K562 (cell line): ENCODE results near the gene ZFPM1. TPM values are rescaled to one million over a fixed set of nuclear protein-coding genes. Genes with fewer than 3 reads are reported as not detected.

Source experiments
- AFF4 ChIP-seq: sonication (generic); formaldehyde crosslinking; IDR thresholded peaks from 2 replicates; pipeline ENCODE4 v1.8.0; 2023; ENCODE audit warnings: mild to moderate bottlenecking, missing genetic modification reagents
- CCNT2 ChIP-seq: IDR thresholded peaks from 2 replicates; pipeline ENCODE4 v1.6.1; 2011; ENCODE audit warnings: borderline replicate concordance, low read depth, mild to moderate bottlenecking, moderate library complexity, mixed read lengths, low read length; ENCODE audit not compliant: insufficient read length; ENCODE audit errors: extremely low read depth
- CEBPB ChIP-seq: fragments of 450-650 bp; IDR thresholded peaks from 2 replicates; pipeline ENCODE4 v1.6.1; 2016; ENCODE audit warnings: missing genetic modification characterization, missing compliant biosample characterization
- CREB3 ChIP-seq: fragments of 450-650 bp; conservative IDR thresholded peaks from 2 replicates; pipeline ENCODE4 v1.6.1; 2016; ENCODE audit warnings: missing genetic modification characterization, low read depth, mild to moderate bottlenecking, missing compliant biosample characterization, moderate library complexity
- CREBBP ChIP-seq: IDR thresholded peaks from one replicate; pipeline ENCODE4 v1.6.1; 2012; ENCODE audit warnings: low read depth, mild to moderate bottlenecking, control low read depth, inconsistent platforms, low read length
- E2F3 ChIP-seq: fragments of 250-450 bp; sonication (Bioruptor Pico); IDR thresholded peaks from 2 replicates; pipeline ENCODE4 v1.4.0; 2020; ENCODE audit warnings: mild to moderate bottlenecking
- ESRRB ChIP-seq: fragments of 250-450 bp; sonication (Bioruptor Pico); IDR thresholded peaks from 2 replicates; pipeline ENCODE4 v1.5.0; 2020; ENCODE audit warnings: mild to moderate bottlenecking, moderate library complexity, borderline replicate concordance
- ILF3 ChIP-seq: fragments of 450-650 bp; IDR thresholded peaks from 2 replicates; pipeline ENCODE4 v1.6.1; 2018; ENCODE audit warnings: antibody characterized with exemption, mild to moderate bottlenecking, moderate library complexity, borderline replicate concordance
- MBD1 ChIP-seq: fragments of 250-450 bp; sonication (Bioruptor Pico); IDR thresholded peaks from 2 replicates; pipeline ENCODE4 v1.8.0; 2022; ENCODE audit warnings: inconsistent platforms
- NFATC3 ChIP-seq: fragments of 450-650 bp; IDR thresholded peaks from 2 replicates; pipeline ENCODE4 v1.6.1; 2017; ENCODE audit warnings: mild to moderate bottlenecking
- NFRKB ChIP-seq: fragments of 450-650 bp; IDR thresholded peaks from 2 replicates; pipeline ENCODE4 v1.6.1; 2016; ENCODE audit warnings: low read depth
- POLR2H ChIP-seq: IDR thresholded peaks from 2 replicates; pipeline ENCODE4 v1.6.1; 2016; ENCODE audit warnings: missing genetic modification characterization, low read depth, mild to moderate bottlenecking, control low read depth, missing compliant biosample characterization, moderate library complexity
- RBFOX2 ChIP-seq: fragments of 200-400 bp; formaldehyde crosslinking; IDR thresholded peaks from 2 replicates; pipeline ENCODE4 v1.6.1; 2017; ENCODE audit warnings: low read depth, mild to moderate bottlenecking, low read length, moderate library complexity
- SMARCE1 ChIP-seq: fragments of 450-650 bp; IDR thresholded peaks from 2 replicates; pipeline ENCODE4 v1.7.1; 2016; ENCODE audit warnings: mild to moderate bottlenecking
- YY1 ChIP-seq, 3 experiments: IDR thresholded peaks; 2 replicates each; pipeline ENCODE4 v1.6.1; 2011; ENCODE audit warnings: low read length in 2 of 3, mild to moderate bottlenecking in 2 of 3, moderate library complexity in 2 of 3, borderline replicate concordance in 1 of 3, control low read depth in 1 of 3, low read depth in 1 of 3; ENCODE audit not compliant: insufficient read depth in 3 of 3, insufficient replicate concordance in 2 of 3, control insufficient read depth in 1 of 3, insufficient read length in 1 of 3; ENCODE audit errors: extremely low read depth in 1 of 3
- ZBTB9 ChIP-seq: fragments of 450-650 bp; formaldehyde crosslinking; IDR thresholded peaks from 2 replicates; pipeline ENCODE4 v1.4.0; 2020; ENCODE audit warnings: mild to moderate bottlenecking, moderate library complexity
- ZFP1 ChIP-seq: fragments of 450-650 bp; formaldehyde crosslinking; IDR thresholded peaks from 2 replicates; pipeline ENCODE4 v1.4.0; 2020; ENCODE audit warnings: mild to moderate bottlenecking, mixed read lengths
- ZFX ChIP-seq: sonication (generic); formaldehyde crosslinking; IDR thresholded peaks from 2 replicates; pipeline ENCODE4 v1.8.0; 2022; ENCODE audit warnings: mild to moderate bottlenecking, missing genetic modification reagents, moderate library complexity
- ZNF551 ChIP-seq: fragments of 250-450 bp; sonication (Bioruptor Pico); IDR thresholded peaks from 2 replicates; pipeline ENCODE4 v1.5.0; 2021; ENCODE audit warnings: mild to moderate bottlenecking, moderate library complexity
- ZNF696 ChIP-seq: fragments of 250-450 bp; sonication (Bioruptor Pico); conservative IDR thresholded peaks from 2 replicates; pipeline ENCODE4 v1.4.0; 2020; ENCODE audit warnings: mild to moderate bottlenecking, moderate library complexity
- polyA plus RNA-seq, 8 experiments: library from polyadenylated mRNA; depleted of rRNA in 4 of 8; stranded (reverse) in 5 of 8; unstranded in 3 of 8; fragments of >200 nt; fragmentation: Nextera tagmentation in 2 of 8; fragmentation: Illumina TruSeq in 1 of 8; extraction: Ambion mirVana in 2 of 8; extraction: Trizol in 1 of 8; gene quantifications; 2 replicates each; pipeline versions ENCODE4 v1.2.1 to v1.2.3, GENCODE V29; 2011 to 2014; ENCODE audit warnings: inconsistent platforms in 1 of 8, missing spikeins in 1 of 8
- total RNA-seq, 7 experiments: library from RNA; depleted of rRNA in 6 of 7; stranded (reverse); fragments of >200 nt in 6 of 7; fragmentation: Illumina TruSeq in 2 of 7; extraction: Trizol in 2 of 7; gene quantifications; 2 replicates each; pipeline versions ENCODE4 v1.2.1 to v1.2.3, GENCODE V29; 2011 to 2021; ENCODE audit warnings: low replicate concordance in 1 of 7

ZFPM1 gene
- total and polyA plus RNA-seq, 9 of the 15 experiments (the other 6 are each of a cell fraction or from before 2014, with no cell fraction given), result 0.03 to 35.9 (median 1.4) TPM

GRCh38 chr16:88569985-88570690, 117.1 kb downstream of the ZFPM1 start, which contains the start of gene ZC3H18 (continued):
- TF ChIP-seq CREB3 (tag) (no peak), CREBBP (no peak), POLR2H (no peak), SMARCE1 (no peak), NFRKB (no peak), CEBPB (tag) (no peak), ILF3 (peak; percentile 80; the same call in 1 of the 2 replicates), NFATC3 (no peak), ZFP1 (CRISPR knock-in tag) (0 out of 2 replicates have a peak, but pooled peaks have one; percentile 17), ZBTB9 (no peak), ZNF696 (CRISPR knock-in tag) (no peak), MBD1 (CRISPR knock-in tag) (no peak), ZNF551 (CRISPR knock-in tag) (no peak), CCNT2 (peak; percentile 95), E2F3 (peak; percentile 51; the same call in 1 of the 2 replicates), RBFOX2 (peak; percentile 88), AFF4 (no peak), ESRRB (CRISPR knock-in tag) (no peak), YY1 (IDR thresholded peaks at IDR 0.05; ENCODE audit: borderline replicate concordance in 1 of 3, control insufficient read depth in 1 of 3, extremely low read depth in 1 of 3, insufficient read depth in 3 of 3, insufficient read length in 1 of 3, insufficient replicate concordance in 2 of 3, low read depth in 1 of 3, low read length in 2 of 3) (peak; percentile 91 to 99 (median 96)), ZFX (peak; percentile 90)
